ENCODE results near the gene FBXO42. TPM values are rescaled to one million over a fixed set of nuclear protein-coding genes. Genes with fewer than 3 reads are reported as not detected.

The FBXO42 gene
- total RNA-seq = 23.3 TPM

DNA sequence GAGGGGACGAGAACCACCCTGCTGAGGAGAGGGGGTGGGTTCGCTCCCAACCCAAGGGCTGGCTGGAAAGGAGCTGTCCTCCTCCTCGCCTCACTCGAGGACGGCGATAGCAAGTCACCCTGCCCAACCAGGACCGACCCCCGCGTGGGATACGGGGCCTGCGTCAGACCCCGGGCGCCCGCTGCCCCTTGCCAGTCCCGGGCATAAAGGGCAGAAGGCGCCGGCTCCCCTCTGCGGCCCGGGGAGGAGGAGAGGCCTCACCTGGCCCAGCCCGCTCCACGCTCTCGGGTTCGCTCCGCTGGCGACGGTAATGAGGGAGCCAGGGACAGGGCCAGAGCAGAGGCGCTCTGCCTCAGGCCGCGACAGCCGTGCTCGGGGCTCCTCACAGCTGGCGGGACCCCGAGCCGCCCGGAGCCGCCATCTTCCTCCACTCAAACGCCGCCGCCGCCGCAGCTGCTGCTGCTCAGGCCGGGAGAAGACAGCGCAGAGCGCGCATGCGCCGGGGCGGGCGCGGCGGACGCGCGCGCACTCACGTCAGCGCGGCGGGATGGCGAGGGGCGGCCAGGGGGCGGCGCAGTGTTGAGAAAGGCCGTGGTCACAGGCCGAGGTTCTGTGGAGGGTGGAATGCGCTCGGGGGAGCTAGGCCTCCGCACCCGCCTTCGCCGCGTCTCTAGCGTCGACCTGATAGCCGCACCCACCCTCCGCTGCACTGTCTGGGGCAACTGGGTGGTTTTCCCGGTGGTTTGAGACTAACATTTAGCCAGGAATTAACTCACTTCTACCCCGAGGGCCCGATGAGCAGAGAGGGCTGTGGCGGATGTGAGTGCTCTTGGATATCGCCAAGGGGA lies at the start of gene FBXO42:
Gene FBXO42 (minus strand): TSS at position 487 of the 848 bp plus-strand sequence. CDS start 37,062 bp downstream, outside the sequence.

GRCh38 chr1:16366722-16367257 lies 14.5 kb upstream of the FBXO42 start, which contains the start of gene SZRD1:
TSS of gene SZRD1 (plus strand) at chr1:16367242. CDS start at chr1:16367258, 16 bp downstream.

GRCh38 chr1:16236511-16237342 lies 115.6 kb downstream of the FBXO42 start, which contains the start of gene CPLANE2:
TSS of gene CPLANE2 (minus strand) at chr1:16237183. CDS start at chr1:16236742, 441 bp downstream.

DNA sequence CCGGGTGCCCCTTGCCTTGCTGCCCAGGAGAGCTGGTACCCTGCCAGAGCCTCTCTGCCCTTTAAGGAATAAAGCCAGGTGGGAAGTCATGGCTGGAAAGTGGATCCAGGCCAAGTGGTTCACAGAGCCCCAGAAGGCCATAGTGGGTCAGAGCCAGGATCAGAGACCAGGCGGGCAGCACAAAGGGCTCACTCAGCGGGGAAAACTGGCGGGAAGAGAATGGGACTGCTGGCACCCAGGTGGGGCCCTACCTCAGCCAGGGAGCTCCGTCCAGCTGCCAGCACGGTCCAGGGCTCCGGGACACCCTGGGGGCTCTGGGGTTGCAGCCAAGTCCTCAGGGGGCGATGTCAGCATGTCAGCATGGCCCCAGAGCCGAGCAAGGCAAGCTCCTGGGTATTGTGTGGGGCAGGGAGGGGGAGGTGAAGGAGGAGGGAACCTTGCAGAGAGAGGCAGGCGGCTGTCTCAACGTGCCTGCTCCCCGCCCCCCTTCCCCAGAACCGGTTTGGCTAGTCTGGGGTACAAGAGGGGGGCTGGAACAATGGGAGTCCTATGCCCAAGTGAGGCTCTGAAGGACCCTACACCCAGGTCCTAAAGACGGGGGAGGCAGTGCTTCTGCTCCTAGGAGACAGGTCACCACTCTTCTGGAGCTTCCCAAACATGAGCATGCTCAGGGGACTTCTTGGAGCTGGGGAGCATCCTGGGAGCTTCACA lies 139.9 kb downstream of the FBXO42 start, which contains the start of gene ARHGEF19:
Gene ARHGEF19 (minus strand): TSS at position 402 of the 711 bp plus-strand sequence. CDS start 3,598 bp downstream, outside the sequence.

Small RNAs within 50 kb of the gene (small RNA-seq; reads per million reads assigned to genes)
- gene MT1XP1 (ENCODE audit: low replicate concordance) = not detected

Other genes with a start within 250 kb of the FBXO42 start
- gene EPHA2, start 196.4 kb downstream of the FBXO42 start, total RNA-seq = 32.3 TPM
- 12.1 TPM for gene ARHGEF19, start 139.8 kb downstream of the FBXO42 start, total RNA-seq
- gene CPLANE2, start 115.3 kb downstream of the FBXO42 start, total RNA-seq = 8.3 TPM
- 42.3 TPM for gene SZRD1, start 14.8 kb upstream of the FBXO42 start, total RNA-seq
- gene SPATA21, start 84.9 kb upstream of the FBXO42 start, total RNA-seq = not detected
- gene NECAP2, start 88.2 kb upstream of the FBXO42 start, total RNA-seq = 67.7 TPM
- 7,909 TPM for gene RNU1-1, start 161.8 kb upstream of the FBXO42 start, total RNA-seq